Umbilical cord (tissue), 2 donors: ENCODE results near the gene GRB14. TPM values are rescaled to one million over a fixed set of nuclear protein-coding genes. Genes with fewer than 3 reads are reported as not detected.
"Not testable (repeated sequence)": the region's sequence is repeated elsewhere in the genome, so short reads cannot be mapped to it uniquely, and the experiment has no call there.

Source experiments
- DNase-seq: peaks from one replicate; pipeline ENCODE4 v3.0.0-alpha.2; 2015; ENCODE audit warnings: low spot score
- total RNA-seq: library from RNA; depleted of rRNA; stranded (reverse); fragments of >200 nt; gene quantifications from one replicate; pipeline ENCODE4 v1.2.3, GENCODE V29; 2014; ENCODE audit warnings: low replicate concordance; ENCODE audit not compliant: insufficient read depth

GRB14 gene
- 0.48 TPM for total RNA-seq

DNA sequence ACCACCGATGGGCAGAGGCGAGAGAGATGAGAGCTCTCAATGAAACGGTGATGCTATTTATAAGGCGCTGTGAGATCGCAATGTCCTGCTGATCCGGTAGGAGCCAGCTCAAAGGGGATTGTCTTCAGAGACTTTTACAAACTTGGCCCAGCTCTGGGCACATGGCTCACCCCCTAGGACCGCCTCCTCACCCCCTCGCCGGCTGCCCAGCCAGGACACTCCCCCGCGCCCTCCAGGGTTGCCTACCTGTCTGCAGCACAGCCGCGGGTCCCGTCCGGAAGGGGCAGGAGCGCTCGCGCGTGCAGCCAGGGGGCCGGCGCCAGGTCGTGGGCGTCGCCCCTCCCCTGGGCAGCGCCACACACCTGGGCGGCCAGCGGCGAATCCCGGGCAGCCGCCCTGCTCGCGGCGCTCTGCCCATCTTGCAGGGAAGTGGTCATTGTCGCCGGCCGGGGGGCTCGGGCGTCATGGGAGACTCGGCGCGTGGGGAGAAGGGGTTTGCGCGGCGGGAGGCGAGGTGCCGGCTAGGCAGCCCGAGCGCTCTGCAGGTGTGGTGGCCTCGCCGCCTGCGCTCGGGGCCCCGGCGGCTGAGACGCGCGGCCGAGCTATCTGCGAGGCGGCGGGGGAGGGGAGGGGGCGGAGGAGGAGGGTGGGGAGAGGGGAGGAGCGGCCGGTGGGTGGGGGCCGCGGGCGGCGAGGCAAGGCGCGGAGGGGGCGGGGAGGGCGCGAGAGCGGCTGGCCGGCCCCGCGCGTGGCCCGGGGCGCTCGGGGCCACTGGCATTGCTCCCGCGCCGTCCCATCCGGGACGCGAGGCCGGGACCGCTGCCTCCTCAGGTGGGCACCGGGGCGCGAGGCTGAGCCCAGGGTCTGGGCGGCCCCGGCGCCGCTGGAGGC lies at the start of gene GRB14:
Gene GRB14, minus strand, starts transcription at position 610 of the 891 bp plus-strand sequence. Its CDS starts 173 bp downstream, at position 437.
- DNase-seq = peak; percentile 18

DNA sequence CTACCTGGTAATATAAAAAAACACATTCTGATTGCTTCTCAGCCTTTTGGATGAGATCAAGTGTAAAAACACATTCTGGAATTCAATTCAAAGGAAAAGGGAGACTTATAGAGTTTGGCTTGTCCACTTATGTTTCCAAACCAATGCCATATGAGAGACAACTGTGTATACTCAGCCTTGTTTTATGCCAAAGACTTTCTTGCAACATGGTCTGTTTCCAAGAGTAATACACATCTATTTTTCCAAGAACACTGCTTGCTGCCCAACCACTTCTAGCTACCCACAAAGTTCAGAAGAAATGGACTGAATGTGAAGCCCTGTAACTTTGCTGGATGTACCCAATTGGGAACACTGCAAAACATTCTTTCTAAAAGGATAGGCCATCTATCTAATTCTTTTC lies 48.0 kb upstream of the GRB14 start:
- DNase-seq = no peak

DNA sequence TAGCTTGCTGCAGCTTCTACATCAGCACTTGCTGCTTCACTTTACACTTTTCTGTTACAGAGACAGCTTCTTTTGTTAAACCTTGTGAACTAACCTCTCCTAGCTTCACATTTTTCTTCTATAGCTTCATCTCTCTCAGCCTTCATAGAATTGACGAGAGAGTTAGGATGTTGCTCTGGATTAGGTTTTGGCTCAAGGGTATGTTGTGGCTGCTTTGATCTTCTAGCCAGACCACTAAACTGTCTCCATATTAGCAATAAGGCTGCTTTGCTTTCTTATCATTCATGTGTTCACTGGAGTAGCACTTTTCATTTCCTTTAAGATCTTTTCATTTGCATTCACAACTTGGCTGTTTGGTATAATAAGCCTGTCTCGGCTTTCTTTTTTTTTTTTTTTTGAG lies 46.3 kb upstream of the GRB14 start:
- DNase-seq = no peak

DNA sequence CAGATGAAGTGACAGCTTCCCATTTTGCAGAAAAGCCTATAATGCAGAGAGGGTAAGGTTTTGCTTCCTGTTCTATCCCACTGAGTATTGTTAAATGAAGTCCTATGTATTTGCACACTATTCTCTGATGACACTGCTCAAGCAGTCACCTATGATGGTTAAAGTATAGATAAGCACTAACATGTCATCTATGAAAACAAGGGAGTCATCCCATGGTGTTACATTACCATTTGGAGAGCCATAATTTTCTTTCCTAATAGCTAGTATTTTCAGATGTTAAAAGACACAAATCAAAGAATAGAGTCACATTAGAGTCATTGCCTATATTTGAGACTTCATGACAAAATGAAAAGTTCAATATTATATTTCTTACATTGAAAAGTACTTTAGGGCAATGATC lies 42.8 kb upstream of the GRB14 start:
- no peak for DNase-seq

DNA sequence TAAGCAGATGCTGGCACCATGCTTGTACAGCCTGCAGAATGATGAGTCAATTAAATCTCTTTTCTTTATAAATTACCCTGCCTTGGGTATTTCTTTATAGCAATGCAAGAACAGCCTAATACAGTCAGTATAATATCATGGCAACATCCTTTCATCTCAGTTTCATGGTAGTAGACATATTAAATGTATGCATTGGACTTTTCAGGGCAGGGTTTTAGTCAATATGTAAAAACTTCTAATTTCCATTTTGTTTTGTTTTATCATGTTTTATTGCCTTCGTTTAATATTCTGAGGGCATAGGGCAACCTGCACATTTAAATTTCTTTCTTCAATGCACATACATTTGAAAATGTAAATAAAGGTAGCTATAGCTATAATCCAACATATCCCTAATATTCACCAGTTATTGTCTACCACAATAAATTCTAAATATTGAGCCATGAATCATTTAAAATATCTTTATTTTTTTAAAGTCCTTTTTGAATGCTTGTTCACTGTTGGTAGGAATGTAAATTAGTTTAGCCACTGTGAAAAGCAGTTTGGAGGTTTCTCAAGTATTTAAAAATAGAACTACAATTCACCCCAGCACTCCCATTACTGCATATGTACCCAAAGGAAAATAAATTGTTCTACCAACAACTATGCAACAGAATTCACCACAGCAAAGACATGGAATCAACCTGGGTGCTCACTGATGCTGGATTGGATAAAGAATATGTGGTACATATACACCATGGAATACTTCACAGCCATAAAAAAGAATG lies 41.8 kb upstream of the GRB14 start:
- no peak for DNase-seq

DNA sequence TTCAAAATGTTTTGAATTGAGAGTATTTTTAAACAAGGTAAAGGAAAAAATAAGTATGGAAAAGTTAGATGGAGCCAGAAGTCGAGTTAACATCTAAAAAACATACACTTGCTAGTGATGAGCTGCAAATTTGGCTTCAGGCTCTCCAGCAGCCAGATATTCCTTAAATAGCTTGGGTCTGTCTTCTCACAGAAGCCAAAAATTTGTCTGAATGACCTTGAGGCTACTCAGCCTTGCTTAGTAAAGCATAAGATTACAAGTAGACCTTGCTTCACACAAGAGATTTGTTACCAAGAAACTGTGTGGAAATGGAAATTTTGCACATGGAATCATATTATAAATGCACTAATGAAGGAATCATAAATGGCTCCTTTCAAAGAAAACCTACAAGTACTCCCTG lies 40.8 kb upstream of the GRB14 start:
- no peak for DNase-seq

DNA sequence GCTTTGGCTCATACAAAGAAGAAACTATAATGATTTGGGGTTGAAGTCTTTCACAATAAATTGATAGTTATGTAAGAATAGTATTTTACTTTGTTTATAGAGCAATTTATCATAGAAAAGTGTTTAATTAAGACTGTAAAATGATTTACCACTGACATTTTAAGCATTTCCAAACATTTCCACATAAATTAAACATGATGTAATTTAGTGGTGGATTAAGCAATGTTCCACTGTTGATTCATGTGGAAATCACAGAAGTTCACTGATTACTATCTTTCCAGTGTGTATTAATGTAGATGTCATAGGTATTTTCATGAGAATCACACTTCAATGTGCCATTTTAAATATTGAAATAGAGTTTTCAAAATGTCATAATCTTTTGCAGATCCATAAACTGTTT lies 40.1 kb upstream of the GRB14 start:
- no peak for DNase-seq

DNA sequence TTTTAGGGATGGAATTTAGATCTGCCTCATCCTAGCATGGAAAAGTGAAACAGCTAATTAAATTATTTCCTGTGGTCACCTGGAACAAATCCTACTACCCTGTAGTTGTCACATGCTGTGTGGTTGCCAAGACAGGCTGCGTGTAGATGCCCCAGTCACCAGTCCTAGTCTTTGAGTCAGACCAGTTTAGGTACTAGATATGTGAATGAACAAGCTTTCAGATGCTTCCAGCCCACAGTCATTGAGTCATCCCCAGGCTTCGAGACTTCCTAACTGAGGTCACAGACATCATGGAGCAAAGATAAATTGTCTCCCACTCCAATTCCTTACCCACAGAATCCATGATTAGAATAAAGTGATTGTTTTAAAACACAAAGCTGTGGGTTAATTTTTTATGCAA lies 35.8 kb upstream of the GRB14 start:
- no peak for DNase-seq

DNA sequence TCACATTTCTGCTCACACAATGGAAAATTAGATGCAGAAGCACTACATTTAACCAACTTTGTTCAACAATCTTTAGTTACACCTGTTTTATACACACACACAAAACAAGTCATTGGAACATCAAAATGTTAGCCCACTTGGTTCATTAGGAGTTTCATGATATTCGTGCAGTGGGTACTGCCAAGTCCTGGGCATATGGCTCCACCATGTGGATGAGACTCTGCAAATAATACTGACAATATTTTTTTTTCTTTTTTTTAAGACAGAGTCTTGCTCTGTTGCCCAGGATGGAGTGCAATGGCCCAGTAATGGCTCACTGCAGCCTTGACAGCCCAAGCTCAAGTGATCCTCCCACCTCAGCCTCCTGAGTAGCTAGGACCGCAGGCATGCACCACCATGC lies 34.5 kb upstream of the GRB14 start:
- no peak for DNase-seq

DNA sequence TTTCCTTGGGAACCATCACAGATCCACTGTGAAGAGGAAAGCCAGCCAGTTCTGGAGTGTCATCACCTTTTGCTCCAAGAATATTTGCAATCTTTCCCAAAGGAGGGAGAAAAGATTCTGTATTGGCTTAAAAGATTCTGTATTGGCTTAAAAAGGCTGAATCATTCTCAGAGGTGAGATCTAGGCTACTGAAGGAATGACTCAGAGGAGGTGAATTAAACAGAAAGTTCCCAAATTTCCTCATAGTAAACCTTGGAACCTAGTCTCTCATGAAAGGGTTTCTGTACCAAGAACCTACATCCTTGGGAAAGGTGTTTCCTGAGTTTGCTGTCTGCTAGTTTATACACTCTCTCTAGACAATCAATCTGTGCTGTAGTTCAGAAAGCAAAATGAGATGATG lies 34.1 kb upstream of the GRB14 start:
- no peak for DNase-seq

DNA sequence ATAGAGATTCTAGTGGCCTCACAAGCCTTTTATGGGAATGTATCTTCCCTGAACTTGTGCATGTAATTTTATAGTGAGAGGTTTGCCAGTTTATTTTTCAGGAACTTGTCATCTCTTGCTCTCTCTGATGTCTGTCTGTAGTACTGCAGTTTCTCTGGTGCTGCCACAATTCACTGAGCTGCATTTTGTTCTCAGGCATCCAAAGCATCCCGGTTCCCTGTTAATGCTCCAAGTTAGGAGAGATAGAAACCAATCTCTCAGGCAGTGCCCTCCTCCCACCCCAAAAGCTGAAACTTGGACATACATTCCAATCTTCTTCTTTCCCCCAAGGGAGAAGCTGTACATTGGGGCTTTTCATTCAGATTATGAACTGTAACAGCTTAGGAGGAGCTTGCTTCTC lies 30.1 kb upstream of the GRB14 start:
- no peak for DNase-seq

DNA sequence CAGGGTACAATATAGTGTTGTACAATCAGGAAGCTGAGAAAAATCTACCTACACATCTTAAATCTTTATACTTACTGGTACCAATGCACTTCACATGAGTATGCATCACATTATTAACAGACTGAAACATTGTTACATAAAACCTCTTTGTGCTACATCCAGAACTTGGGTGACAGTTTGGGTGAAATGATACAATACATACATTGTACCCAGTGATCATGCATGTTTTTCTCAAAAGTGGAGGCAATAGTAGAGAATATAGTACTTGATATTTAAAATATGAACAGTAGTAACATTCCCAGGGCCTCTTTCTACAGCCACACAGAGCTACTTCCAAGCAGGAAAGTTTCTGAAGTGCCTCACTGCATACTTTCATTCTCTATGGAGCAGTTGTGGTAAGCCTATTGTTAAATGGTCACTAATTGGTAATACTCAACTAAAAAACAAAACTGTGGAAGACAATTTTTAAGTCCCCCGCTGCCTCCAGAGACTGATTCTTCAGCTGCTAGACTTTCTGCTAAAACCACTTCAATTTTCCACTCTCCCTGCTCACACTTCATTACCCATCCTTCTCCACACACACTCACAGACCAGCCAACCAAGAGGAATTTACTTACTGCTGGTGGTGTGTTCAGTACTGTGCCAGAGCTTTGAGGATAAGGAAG lies 22.9 kb upstream of the GRB14 start:
- no peak for DNase-seq

DNA sequence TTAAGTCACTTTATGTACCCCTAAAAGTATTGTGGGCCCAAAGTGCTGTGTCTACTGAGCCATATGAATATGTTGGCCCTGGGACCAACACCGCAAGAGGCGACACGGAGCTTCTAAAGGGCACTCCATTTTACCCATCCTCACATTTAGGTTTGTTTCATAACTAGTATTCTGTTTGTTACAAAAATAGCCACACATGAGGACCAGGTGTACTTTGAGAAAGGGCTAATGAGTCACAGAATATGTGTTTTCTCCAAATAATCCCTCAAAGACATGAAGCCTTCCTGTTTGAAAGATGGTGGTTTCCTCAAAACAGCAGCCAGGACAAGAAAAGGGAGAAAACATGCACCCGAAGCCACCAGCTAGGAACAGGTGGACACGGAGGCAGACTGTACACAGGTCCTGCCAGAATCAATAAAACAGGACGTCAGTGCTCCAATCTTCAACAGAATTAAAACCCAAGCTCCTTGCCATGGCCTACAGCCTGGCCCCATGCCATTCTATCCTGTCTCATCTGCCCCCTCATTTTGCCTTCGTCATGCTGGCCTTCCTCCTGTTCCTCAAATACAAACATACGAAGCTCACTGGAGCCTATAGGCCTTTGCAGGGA lies 21.8 kb upstream of the GRB14 start:
- no peak for DNase-seq

DNA sequence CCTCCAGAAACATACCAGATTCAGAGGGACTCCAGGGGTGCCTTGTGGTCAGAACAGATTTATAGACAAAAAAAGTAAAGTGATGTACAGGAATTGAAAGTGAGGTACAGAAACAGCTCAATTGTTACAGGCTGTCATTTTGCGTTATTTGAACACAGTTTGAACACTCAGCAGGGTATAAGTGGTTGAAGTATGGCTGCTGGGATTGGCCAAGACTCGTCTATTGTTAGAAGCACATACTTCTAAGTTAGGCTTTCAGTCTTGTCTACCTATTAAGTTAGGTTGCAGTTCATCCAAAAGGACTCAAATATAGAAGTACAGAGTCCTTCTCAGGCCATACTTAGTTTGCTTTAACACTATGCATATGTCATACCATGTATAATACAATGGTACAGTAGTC lies 21.0 kb upstream of the GRB14 start:
- no peak for DNase-seq

DNA sequence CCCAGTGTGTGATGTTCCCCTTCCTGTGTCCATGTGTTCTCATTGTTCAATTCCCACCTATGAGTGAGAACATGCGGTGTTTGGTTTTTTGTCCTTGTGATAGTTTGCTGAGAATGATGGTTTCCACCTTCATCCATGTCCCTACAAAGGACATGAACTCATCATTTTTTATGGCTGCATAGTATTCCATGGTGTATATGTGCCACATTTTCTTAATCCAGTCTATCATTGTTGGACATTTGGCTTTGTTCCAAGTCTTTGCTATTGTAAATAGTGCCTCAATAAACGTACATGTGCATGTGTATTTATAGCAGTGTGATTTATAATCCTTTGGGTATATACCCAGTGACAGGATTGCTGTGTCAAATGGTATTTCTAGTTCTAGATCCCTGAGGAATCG lies 7.0 kb upstream of the GRB14 start:
- not testable (repeated sequence) for DNase-seq

DNA sequence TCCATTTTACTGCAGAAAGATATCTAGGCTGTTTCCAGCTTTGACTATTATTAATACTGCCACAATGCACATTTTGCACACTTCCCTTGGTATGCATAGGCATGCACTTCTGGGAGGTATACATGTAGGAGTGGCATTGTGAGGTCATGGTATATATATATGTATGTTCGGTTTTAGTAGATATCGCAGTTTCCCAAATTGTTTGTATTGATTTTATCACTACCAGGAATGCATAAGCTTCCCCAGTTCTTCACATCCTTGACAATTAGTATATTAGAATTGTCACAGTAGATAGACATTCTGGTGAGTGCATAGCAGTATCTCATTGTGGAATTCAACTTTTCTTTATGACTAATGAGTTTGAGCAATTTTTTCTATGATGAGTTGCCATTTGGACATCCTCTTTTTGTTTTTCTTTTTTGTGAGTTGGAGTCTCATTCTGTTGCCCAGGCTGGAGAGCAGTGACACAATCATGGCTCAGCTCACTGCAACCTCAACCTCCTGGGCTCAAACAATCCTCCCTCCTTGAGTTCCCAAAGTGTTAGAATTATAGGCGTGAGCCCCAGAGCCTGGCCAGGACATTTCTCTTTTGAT lies 4.2 kb upstream of the GRB14 start:
- no peak for DNase-seq

DNA sequence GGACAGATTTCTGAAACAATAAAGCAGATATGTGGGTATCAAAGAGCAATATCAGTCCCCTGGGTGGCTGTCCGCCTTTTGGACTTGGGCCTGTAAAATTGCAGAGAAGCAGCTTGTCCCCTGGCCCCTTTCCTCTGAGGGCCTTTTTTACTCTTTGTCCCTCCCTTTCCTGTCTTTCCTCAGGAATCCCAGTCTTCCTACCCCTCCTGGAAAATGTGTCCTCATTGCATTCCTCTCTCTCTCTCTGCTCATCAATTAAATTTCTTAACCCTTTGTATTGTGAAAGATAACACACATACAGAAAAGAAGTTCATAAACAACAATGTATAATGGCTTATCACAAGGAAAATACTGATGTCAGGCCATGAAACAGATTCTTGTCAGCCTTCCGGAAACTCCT lies 3.0 kb upstream of the GRB14 start:
- DNase-seq = no peak

DNA sequence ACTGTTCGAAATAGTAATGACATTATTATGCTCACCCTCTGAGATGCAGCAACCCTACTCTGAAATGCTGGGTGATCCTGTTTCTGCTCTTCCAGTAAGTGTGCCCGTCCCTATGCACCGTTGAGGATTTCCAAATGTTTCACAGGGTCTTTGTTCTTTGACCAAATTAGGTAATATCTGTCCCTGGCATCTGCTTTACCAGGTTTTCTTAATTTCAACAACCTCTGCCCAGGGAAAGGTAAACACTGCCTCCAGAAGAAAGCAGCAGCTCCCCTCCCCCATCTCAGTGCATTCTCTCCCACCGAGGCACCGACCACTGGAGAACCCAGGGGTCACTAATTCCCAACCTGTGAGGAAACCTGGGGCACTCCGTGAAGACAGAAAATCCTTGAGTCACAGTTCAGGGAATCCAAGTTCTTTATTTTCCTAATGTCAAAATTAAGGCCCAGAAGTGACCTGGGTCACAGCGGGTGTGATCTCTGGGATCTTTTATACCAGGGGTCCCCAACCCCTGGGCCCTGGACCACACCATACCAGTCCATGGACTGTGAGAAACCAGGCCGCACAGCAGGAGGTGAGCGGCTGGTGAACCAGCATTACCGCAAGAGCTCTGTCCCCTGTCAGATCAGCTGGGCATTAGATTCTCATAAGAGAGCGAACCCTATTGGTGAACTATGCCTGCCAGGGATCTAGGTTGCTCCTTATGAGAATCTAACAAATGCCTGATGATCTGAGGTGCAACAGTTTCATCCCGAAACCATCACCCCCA lies 1.2 kb upstream of the GRB14 start:
- DNase-seq = no peak

DNA sequence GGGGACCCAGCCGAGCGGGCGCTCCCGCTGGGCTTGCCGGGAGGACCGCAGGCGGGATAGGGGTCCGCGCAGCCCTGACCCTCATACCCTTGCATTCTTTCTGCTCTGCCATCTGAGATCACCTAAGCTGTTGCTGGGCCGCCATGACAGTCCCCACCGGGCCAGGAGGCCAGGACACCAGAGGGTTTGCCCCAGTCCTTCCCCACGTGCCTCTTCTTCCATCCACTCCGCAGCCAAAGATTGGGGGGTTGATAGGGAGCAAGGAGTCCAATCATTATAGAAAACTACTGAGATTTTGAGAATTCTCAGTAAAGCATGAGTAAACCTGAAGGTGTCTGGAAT lies 453 bp upstream of the GRB14 start:
- no peak for DNase-seq

DNA sequence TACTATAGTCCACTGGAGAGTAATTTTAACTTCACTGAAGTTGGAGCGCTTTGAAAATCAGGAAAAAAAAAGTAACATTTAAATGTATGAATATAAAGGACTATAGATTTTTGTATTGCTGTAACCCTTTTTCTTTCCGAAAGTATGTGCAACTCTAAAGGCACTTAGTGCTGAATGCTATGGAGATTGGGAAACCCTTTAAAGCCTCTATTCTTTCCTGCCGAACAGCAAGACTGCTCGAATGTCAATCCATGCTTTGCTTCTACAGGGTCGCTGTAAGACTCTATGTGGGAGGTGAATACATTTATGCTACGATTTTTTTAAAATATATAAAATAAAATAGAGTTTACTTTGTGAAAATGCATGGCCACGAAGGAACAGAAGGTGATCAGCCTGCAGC lies 825 bp downstream of the GRB14 start:
- DNase-seq = no peak

DNA sequence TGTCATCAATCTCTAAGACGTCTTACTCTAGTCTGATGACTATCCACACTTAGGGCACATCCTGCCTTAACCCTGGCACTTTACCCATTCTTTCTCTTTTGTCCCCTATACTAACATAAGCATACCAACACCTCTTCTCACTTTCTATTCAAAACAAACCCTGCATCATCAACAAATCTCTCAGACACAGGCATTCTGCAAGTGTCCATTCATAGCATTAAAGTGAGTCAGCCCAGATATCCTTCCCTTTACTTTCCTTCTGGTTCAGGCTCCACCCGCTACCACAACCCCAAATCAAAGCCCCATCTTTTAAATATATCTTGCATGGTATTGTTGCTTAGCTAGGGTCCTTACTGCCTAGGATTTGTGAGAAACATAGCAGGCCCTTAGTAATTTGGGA lies 3.8 kb downstream of the GRB14 start:
- no peak for DNase-seq
